Esophagus squamous epithelium (tissue), 5 donors: ENCODE data around the gene SYT13. TPM values are rescaled to one million over a fixed set of nuclear protein-coding genes. Genes with fewer than 3 reads are reported as not detected.

Source experiments
- DNase-seq: peaks from one replicate; lab custom pipeline; 2025; lab: John Stamatoyannopoulos, UW
- H3K27ac ChIP-seq, 4 donors: fragments of 200-600 bp; sonication (generic); one replicate each; pipeline ENCODE4 v1.5.1; 2016 to 2019; ENCODE audit warnings: mild to moderate bottlenecking in 1 of 4
- H3K27me3 ChIP-seq, 4 donors: fragments of 200-600 bp; sonication (generic); 1 replicate in 3 of 4; 2 replicates in 1 of 4; pipeline versions ENCODE4 v1.5.1 to v1.6.0; 2017 to 2021; ENCODE audit warnings: antibody characterized with exemption in 1 of 4
- H3K36me3 ChIP-seq, 3 donors: fragments of 200-600 bp; sonication (generic); one replicate each; pipeline ENCODE4 v1.5.1; 2016 to 2019
- H3K4me1 ChIP-seq, 3 donors: fragments of 200-600 bp; sonication (generic); one replicate each; pipeline ENCODE4 v1.5.1; 2017 to 2019
- H3K4me3 ChIP-seq, 4 donors: fragments of 200-600 bp; sonication (generic); 1 replicate in 3 of 4; 2 replicates in 1 of 4; pipeline ENCODE4 v1.5.1; 2016 to 2019; ENCODE audit warnings: mild to moderate bottlenecking in 2 of 4, moderate library complexity in 1 of 4
- H3K9me3 ChIP-seq, 3 donors: fragments of 200-600 bp; sonication (generic); one replicate each; pipeline ENCODE4 v1.5.1; 2016 to 2019
- CTCF ChIP-seq, 6 experiments: fragments of 450-650 bp in 4 of 6; fragments of 200-600 bp in 2 of 6; sonication (generic) in 2 of 6; IDR thresholded peaks; one replicate each; pipeline ENCODE4 v1.5.1; 2016 to 2019; ENCODE audit warnings: antibody characterized with exemption in 6 of 6, mild to moderate bottlenecking in 4 of 6, moderate library complexity in 4 of 6
- POLR2A ChIP-seq, 4 donors: fragments of 450-650 bp; IDR thresholded peaks; one replicate each; pipeline ENCODE4 v1.6.1; 2017; ENCODE audit warnings: antibody characterized with exemption in 4 of 4, mild to moderate bottlenecking in 4 of 4, moderate library complexity in 3 of 4
- WGBS, 2 donors: methylation state at CpG; one replicate each; pipeline ENCODE4 v1.1.5; 2018; 5-methylcytosine and 5-hydroxymethylcytosine counted together
- intact Hi-C: fragments of 100-400 bp; cut with DNase I; formaldehyde crosslinking; loops from one replicate; pipeline ENCODE4 v1.15.0; 2022
- total RNA-seq, 4 donors: library from RNA; depleted of rRNA; stranded (reverse); fragments of >200 nt; gene quantifications; one replicate each; pipeline ENCODE4 v1.1.0, GENCODE V29; 2016
- donor health status: DM: yes; HTN: yes; CAD: no.

The SYT13 gene
- total RNA-seq, 4 donors from 2014 or later, result 0.04 to 0.15 TPM; not detected in 2

- no peak for DNase-seq
- 68 to 84% methylated on average over 4 to 12 of the region's 15 CpGs for WGBS, 2 donors
- Histone ChIP-seq H3K9me3 (no peaks in the 10 kb centered on the region), H3K27ac (no peak overlapping the region), H3K4me1 (no peaks in the 10 kb centered on the region), H3K36me3 (no peaks in the 10 kb centered on the region), H3K4me3 (no peak overlapping the region), H3K27me3 (peaks cover 0 to 3% (median 0%) of the 10 kb centered on the region in 4 donors)
- TF ChIP-seq CTCF (IDR thresholded peaks at IDR 0.05) (no peak), POLR2A (IDR thresholded peaks at IDR 0.05) (no peak)
- intact Hi-C loops, result no loop called here
These were observed 18.2 kb upstream of the SYT13 start for GRCh38 chr11:45304111-45304991.

GRCh38 chr11:45303316-45303715, 17.2 kb upstream of the SYT13 start:
- Histone ChIP-seq H3K36me3 (no peaks in the 10 kb centered on the region), H3K27me3 (peaks cover 0 to 3% (median 0%) of the 10 kb centered on the region in 4 donors), H3K27ac (no peak overlapping the region), H3K4me1 (no peaks in the 10 kb centered on the region), H3K9me3 (no peaks in the 10 kb centered on the region), H3K4me3 (no peak overlapping the region)
- no peak for TF ChIP-seq CTCF (IDR thresholded peaks at IDR 0.05)
- TF ChIP-seq POLR2A (IDR thresholded peaks at IDR 0.05), result no peak
- no peak for DNase-seq
- intact Hi-C loops, result no loop called here
- 78 to 93% methylated on average over 5 to 6 of the region's 6 CpGs for WGBS, 2 donors

GRCh38 chr11:45301537-45302246, 15.6 kb upstream of the SYT13 start:
- no peak for DNase-seq
- intact Hi-C loops, result no loop called here
- Histone ChIP-seq H3K27me3 (peaks cover 0 to 6% (median 0%) of the 10 kb centered on the region in 4 donors), H3K9me3 (no peaks in the 10 kb centered on the region), H3K27ac (no peak overlapping the region), H3K4me3 (no peak overlapping the region), H3K36me3 (no peaks in the 10 kb centered on the region), H3K4me1 (no peaks in the 10 kb centered on the region)
- no peak for TF ChIP-seq POLR2A (IDR thresholded peaks at IDR 0.05)
- TF ChIP-seq CTCF (IDR thresholded peaks at IDR 0.05), result no peak
- whole genome bisulfite sequencing, 2 donors, result 84 to 88% methylated on average over 3 of the region's 7 CpGs

- intact Hi-C loops, result no loop called here
- no peak overlapping the region for H3K27ac ChIP-seq
- no peak for DNase-seq
- WGBS, 2 donors, result 100% methylated on average over 3 of the region's 3 CpGs; no CpG with 5 or more reads in 1 of the 2 donors
- H3K4me1 ChIP-seq, result no peaks in the 10 kb centered on the region
- H3K27me3 ChIP-seq, result peaks cover 0 to 3% (median 0%) of the 10 kb centered on the region in 4 donors
- H3K9me3 ChIP-seq, result no peaks in the 10 kb centered on the region
- TF ChIP-seq CTCF (IDR thresholded peaks at IDR 0.05) (no peak), POLR2A (IDR thresholded peaks at IDR 0.05) (no peak)
- H3K36me3 ChIP-seq, result no peaks in the 10 kb centered on the region
- no peak overlapping the region for H3K4me3 ChIP-seq
These were observed 14.6 kb upstream of the SYT13 start for GRCh38 chr11:45300715-45301114.

- Histone ChIP-seq H3K36me3 (no peaks in the 10 kb centered on the region), H3K27me3 (peaks cover 0 to 3% (median 0%) of the 10 kb centered on the region in 4 donors), H3K4me3 (no peak overlapping the region), H3K9me3 (no peaks in the 10 kb centered on the region), H3K27ac (no peak overlapping the region), H3K4me1 (no peaks in the 10 kb centered on the region)
- 51 to 69% methylated on average over 4 to 7 of the region's 7 CpGs for WGBS, 2 donors
- no peak for DNase-seq
- TF ChIP-seq POLR2A (IDR thresholded peaks at IDR 0.05) (no peak), CTCF (IDR thresholded peaks at IDR 0.05) (no peak)
- intact Hi-C loops, result no loop called here
These were observed 12.6 kb upstream of the SYT13 start for GRCh38 chr11:45298718-45299117.
